HG03565 (cell line): ENCODE results near the gene MEX3A.
"Not testable (repeated sequence)": the region's sequence is repeated elsewhere in the genome, so short reads cannot be mapped to it uniquely, and the experiment has no call there.

ENCODE experiments used
- ATAC-seq: cut with Tn5 transposase; IDR thresholded peaks from one replicate; pipeline ENCODE4 v1.9.1; 2021; ENCODE audit warnings: mild to moderate bottlenecking, moderate library complexity; ENCODE audit not compliant: unreplicated experiment

The MEX3A gene

DNA sequence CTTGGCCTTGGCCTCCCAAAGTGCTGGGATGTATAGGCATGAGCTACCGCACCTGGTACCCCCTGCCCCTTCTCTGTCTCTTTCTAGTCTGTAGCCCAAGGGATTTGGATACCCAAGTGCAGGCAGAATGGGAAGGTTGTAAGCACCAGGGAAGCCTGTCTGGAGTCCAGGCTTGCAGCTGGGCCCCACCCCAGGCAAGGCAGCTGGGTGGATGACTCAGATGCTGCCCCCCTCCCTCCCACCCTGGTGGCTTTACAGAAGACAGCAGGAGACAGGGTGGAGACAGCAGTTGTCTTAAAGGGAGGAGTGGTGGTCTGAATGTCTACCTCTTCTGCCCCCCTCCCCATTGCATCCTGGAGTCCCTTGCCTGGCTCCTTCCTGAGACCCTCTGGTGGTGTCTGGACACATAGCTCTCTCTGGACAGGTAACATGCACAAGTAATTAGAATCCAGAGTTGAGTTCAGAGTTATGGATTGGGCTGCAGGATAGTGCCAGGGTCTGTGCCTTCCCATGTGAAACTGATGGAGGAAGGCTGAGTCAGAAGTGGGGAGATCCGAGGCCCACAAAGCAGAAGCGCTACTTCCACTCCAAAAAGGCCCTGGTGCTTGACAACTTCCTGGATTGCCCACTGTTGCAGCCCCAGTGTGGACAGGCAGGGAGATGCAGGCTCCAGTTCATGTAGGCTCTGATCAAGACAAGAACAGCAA, 37.4 kb upstream of the MEX3A start:
- ATAC-seq = no peak

GRCh38 chr1:156118177-156118868, 36.1 kb upstream of the MEX3A start:
- ATAC-seq = no peak

DNA sequence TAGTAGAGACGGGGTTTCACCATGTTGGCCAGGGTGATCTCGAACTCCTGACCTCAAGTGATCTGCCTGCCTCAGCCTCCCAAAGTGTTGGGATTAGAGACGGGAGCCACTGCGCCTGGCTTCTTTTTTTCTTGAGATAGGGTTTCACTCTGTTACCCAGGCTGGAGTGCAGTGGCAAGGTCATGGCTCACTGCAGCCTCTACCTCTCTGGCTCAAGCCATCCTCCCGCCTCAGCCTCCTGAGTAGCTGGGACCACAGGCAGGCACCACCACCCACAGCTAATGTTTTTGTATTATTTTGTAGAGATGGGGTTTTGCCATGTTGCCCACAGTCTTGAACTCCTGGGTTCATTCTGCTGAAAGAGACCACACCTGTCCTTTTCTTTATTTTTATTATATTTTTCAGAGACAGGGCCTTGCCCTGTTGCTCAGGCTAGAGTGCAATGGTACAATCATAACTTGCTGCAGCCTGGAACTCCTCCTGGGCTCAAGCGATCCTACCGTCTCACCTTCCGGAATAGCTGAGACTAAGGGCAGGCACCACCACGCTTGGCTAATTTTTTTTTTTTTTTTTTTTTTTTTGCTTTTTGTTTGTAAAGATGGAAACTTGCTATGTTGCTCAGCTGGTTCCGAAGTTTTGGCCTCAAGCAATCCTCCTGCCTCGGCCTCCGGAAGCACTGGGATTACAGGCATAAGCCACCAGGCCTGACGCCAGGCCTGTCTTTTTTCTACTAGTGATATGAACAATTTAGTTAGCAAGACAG, 35.3 kb upstream of the MEX3A start:
- ATAC-seq = no peak

- ATAC-seq = not testable (repeated sequence)
These were observed 34.5 kb upstream of the MEX3A start for GRCh38 chr1:156116731-156117130.

DNA sequence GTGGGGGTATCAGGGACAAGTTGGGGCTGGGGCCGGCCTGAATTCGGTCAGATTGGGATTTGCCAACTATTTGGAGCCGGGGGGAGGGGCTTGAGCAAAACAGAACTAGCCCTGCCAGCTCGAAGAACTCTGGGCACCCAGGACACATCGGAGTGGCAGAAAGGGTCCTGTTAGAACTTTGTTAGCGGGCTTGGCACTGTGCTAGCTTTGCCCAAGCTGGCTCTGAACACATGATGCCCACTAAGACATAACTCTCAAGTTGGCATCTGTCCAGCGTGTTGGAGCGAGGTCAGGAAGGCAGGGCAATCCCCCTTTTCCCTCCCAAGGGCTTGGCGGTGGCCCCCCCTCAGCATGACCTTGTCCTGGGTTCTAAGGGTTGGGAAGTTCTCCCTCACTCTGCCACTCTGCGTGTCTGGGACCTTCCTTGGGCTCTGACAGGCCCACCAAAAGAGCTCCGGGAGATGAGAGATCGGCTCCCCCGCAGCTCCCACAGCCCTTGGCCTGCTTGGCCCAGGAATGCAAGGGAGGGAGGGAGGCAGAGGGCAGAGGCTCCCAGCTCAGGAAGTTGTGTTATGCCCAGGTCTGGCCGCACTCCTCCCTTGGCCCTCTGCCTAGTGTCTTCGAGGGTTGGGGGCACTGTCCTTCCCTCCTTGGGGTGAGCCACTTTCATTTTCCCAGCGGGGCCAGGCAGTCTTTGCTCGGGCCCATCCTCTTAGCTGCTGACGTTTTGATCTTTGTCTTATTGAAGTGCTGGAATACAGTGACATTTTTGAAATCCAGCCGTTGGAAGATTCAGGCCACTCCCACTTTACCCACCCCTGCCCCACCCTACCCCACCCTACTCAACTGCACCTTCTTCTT, 33.5 kb upstream of the MEX3A start:
- ATAC-seq = no peak

DNA sequence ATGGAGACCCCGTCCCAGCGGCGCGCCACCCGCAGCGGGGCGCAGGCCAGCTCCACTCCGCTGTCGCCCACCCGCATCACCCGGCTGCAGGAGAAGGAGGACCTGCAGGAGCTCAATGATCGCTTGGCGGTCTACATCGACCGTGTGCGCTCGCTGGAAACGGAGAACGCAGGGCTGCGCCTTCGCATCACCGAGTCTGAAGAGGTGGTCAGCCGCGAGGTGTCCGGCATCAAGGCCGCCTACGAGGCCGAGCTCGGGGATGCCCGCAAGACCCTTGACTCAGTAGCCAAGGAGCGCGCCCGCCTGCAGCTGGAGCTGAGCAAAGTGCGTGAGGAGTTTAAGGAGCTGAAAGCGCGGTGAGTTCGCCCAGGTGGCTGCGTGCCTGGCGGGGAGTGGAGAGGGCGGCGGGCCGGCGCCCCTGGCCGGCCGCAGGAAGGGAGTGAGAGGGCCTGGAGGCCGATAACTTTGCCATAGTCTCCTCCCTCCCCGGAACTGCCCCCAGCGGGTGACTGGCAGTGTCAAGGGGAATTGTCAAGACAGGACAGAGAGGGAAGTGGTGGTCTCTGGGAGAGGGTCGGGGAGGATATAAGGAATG, 32.8 kb upstream of the MEX3A start:
- ATAC-seq = peak; percentile 15

- peak; percentile 46 for ATAC-seq
These were observed 32.0 kb upstream of the MEX3A start, which contains the start of gene LMNA for GRCh38 chr1:156114101-156114918. Gene LMNA, plus strand, starts transcription at chr1:156114711. Its CDS starts 208 bp downstream, at chr1:156114919.

- ATAC-seq = no peak
These were observed 31.2 kb upstream of the MEX3A start for GRCh38 chr1:156113282-156113950.

DNA sequence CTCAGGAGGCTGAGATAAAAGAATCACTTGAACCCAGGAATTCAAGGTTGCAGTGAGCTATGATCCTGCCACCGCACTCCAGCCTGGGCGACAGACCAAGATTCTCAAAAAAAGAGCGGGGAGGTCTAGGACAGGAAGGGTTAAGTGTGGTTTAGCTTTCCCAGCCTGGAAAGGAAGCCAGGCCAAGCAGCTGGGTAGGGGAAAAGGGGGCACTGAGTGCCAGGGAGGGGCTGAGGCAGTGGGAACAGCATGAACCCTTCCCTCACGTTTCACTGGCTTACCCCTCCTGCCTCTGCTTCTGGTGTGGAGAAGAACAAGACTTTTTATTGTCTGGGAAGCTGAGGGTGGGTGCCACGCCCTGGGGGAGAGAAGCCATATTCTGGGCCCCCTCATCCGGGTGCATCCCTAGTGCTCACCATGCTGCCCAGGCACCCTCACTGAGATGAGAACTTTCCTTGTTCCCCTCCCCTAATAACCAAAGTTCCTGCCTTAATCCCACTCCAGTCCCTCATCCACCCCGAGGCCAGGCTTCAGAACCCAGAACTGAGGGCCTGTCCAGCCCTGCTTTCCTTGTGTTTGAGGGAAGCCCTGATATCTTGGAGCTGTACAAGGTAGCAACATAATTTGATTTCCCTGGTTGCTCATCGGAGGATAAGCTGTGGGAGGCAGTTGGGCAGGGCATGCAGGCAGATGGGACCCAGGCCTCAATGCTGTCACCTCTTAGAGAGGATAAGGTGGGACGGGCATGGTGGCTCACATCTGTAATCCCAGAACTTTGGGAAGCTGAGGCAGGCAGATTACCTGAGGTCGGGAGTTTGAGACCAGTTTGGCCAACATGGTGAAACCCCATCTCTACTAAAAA, 30.2 kb upstream of the MEX3A start:
- no peak for ATAC-seq

GRCh38 chr1:156111355-156111962, 29.2 kb upstream of the MEX3A start:
- ATAC-seq = no peak

- no peak for ATAC-seq
These were observed 28.0 kb upstream of the MEX3A start for GRCh38 chr1:156110252-156110651.

DNA sequence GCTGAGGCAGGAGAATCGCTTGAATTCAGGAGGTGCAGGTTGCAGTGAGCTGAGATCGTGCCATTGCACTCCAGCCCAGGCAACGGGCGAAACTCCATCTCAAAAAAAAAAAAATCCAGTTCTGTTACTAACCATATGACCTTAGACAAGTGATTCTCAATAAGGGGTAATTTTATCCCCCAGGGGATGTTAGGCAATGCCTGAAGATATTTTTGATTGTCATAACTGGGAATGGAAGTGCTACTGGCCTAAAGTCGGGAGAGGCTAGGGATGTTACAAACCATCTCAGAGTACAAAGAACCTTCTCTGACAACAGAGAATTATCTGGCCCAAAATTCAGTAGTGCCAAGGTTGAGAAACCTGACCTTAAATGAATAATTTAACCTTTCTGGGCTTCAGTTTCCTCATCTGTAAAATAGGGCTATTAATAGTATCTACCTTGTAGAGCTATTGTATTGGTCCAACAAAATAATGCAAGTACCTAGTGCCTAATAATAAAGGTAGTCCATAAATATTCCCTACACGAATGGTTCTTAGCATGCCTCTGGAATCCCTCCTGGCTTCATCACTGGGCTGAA, 26.5 kb upstream of the MEX3A start:
- no peak for ATAC-seq

GRCh38 chr1:156108057-156108456, 25.8 kb upstream of the MEX3A start:
- no peak for ATAC-seq

- ATAC-seq = no peak
These were observed 24.6 kb upstream of the MEX3A start for GRCh38 chr1:156106624-156107488.

DNA sequence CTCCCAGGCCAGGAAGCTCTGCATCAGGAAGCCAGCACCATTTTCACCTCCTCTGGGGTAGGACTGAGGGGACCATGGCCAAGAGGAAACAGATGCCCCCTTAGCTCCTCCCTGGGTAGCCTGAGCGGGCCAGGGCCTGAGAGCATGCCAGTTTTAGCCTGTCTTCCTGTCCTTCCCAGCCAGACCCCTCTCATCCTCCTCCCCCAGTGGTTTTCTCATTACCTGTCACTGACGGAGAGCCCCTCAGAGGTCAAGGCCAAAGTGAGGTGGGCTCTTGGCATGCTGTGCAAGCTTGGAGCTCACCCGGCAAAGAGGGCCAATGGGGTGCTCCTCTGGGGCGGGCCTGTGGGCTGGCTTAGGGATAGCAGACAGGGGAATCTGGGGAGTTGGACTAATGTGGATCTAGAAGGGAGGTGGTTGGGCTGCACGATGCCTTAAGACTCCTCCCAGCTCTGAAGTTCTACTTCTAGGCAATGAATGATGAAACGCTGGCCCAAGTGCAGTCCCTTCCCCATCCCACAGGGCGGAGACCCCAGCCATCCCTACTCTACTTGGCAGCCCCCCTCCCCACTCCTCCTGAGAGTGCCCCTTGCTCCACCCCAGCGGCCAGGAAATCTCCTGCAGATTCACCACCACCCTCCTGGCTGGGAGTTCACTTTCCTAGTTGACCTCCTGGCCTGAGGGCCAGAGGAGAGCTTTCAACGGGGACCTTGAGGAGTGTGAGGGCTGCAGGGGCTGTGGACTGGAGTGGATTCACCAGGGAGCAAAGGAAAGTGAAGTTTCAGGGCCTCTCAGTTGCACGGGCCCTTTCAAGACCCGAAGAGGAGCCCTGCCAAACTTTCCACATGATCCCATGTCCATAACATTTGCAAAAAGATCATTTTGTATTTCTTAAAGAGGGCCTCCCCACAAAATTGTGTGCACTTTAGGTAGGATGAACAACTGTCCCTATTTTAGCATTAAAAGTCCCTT, 22.9 kb upstream of the MEX3A start:
- no peak for ATAC-seq
